H1 (cell line): ENCODE results near the gene WLS. TPM values are rescaled to one million over a fixed set of nuclear protein-coding genes. Genes with fewer than 3 reads are reported as not detected.

Experiments
- POLR2AphosphoS5 ChIP-seq: IDR thresholded peaks from 2 replicates; pipeline ENCODE4 v1.6.1; 2011; ENCODE audit warnings: low read depth, low read length
- polyA plus RNA-seq, 7 experiments: library from polyadenylated mRNA; depleted of rRNA in 3 of 7; stranded (reverse) in 5 of 7; unstranded in 2 of 7; fragments of >200 nt in 5 of 7; fragments of 200-250 nt in 2 of 7; gene quantifications; 1 replicate in 5 of 7; 2 replicates in 1 of 7; 4 replicates in 1 of 7; pipeline versions ENCODE4 v1.2.1 to v1.2.3, GENCODE V29; 2011 to 2013; ENCODE audit warnings: missing spikeins in 2 of 7, mixed read lengths in 2 of 7
- total RNA-seq: library from RNA; stranded (reverse); fragmentation: NEBNext Ultra II Directional; extraction: Animal tissue kit (Norgen Biotek cat#: 25700); gene quantifications from 2 replicates; pipeline ENCODE4 v1.2.1, GENCODE V29; 2021
- TF ChIP-seq, protein P1 (sequence below): fragments of 300-600 bp; sonication (generic); IDR thresholded peaks from 2 replicates; pipeline ENCODE4 v1.7.1; 2012; ENCODE audit warnings: low read length, moderate library complexity, mild to moderate bottlenecking, inconsistent platforms; ENCODE audit not compliant: insufficient replicate concordance

WLS gene
- total and polyA plus RNA-seq, 2 of the 8 experiments (the other 6 are each of a cell fraction or from before 2014, with no cell fraction given): 1.2 to 2.7 TPM

DNA sequence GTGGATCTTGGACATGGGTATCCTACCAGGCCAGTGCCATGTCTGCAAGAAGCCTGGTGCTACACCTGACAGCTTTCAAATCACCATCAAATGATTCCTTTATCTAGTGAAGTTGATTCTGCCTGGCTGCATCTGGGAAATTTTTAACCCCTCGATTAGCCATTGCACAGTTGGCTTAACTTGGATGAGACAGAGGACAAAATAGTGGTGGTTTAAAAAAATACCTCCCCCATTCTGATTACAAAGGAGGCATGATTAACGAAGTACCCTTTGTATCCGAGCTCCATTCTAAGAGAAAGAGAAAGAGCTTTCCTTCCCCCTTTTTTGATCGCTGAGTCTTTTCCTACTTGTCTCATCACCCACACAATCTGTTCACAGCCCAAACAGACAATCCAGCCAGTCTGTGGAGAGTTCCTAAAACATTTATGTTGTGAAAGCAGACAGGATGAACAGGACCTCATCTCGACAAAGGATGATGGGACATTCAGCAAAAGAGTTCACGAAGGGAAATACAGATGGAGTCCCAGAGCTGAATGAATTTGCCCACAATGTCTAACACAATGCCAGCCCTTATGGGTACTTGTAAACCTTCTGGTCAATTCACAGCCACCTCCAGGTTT is 20.5 kb downstream of the WLS start (continued):
- TF ChIP-seq, protein P1, sequence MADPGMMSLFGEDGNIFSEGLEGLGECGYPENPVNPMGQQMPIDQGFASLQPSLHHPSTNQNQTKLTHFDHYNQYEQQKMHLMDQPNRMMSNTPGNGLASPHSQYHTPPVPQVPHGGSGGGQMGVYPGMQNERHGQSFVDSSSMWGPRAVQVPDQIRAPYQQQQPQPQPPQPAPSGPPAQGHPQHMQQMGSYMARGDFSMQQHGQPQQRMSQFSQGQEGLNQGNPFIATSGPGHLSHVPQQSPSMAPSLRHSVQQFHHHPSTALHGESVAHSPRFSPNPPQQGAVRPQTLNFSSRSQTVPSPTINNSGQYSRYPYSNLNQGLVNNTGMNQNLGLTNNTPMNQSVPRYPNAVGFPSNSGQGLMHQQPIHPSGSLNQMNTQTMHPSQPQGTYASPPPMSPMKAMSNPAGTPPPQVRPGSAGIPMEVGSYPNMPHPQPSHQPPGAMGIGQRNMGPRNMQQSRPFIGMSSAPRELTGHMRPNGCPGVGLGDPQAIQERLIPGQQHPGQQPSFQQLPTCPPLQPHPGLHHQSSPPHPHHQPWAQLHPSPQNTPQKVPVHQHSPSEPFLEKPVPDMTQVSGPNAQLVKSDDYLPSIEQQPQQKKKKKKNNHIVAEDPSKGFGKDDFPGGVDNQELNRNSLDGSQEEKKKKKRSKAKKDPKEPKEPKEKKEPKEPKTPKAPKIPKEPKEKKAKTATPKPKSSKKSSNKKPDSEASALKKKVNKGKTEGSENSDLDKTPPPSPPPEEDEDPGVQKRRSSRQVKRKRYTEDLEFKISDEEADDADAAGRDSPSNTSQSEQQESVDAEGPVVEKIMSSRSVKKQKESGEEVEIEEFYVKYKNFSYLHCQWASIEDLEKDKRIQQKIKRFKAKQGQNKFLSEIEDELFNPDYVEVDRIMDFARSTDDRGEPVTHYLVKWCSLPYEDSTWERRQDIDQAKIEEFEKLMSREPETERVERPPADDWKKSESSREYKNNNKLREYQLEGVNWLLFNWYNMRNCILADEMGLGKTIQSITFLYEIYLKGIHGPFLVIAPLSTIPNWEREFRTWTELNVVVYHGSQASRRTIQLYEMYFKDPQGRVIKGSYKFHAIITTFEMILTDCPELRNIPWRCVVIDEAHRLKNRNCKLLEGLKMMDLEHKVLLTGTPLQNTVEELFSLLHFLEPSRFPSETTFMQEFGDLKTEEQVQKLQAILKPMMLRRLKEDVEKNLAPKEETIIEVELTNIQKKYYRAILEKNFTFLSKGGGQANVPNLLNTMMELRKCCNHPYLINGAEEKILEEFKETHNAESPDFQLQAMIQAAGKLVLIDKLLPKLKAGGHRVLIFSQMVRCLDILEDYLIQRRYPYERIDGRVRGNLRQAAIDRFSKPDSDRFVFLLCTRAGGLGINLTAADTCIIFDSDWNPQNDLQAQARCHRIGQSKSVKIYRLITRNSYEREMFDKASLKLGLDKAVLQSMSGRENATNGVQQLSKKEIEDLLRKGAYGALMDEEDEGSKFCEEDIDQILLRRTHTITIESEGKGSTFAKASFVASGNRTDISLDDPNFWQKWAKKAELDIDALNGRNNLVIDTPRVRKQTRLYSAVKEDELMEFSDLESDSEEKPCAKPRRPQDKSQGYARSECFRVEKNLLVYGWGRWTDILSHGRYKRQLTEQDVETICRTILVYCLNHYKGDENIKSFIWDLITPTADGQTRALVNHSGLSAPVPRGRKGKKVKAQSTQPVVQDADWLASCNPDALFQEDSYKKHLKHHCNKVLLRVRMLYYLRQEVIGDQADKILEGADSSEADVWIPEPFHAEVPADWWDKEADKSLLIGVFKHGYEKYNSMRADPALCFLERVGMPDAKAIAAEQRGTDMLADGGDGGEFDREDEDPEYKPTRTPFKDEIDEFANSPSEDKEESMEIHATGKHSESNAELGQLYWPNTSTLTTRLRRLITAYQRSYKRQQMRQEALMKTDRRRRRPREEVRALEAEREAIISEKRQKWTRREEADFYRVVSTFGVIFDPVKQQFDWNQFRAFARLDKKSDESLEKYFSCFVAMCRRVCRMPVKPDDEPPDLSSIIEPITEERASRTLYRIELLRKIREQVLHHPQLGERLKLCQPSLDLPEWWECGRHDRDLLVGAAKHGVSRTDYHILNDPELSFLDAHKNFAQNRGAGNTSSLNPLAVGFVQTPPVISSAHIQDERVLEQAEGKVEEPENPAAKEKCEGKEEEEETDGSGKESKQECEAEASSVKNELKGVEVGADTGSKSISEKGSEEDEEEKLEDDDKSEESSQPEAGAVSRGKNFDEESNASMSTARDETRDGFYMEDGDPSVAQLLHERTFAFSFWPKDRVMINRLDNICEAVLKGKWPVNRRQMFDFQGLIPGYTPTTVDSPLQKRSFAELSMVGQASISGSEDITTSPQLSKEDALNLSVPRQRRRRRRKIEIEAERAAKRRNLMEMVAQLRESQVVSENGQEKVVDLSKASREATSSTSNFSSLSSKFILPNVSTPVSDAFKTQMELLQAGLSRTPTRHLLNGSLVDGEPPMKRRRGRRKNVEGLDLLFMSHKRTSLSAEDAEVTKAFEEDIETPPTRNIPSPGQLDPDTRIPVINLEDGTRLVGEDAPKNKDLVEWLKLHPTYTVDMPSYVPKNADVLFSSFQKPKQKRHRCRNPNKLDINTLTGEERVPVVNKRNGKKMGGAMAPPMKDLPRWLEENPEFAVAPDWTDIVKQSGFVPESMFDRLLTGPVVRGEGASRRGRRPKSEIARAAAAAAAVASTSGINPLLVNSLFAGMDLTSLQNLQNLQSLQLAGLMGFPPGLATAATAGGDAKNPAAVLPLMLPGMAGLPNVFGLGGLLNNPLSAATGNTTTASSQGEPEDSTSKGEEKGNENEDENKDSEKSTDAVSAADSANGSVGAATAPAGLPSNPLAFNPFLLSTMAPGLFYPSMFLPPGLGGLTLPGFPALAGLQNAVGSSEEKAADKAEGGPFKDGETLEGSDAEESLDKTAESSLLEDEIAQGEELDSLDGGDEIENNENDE: no peak
- TF ChIP-seq POLR2AphosphoS5: no peak
